T-helper 2 cell treated with Interferon-gamma antibody and Interleukin-4, amounts not matched to agents 5 μg/mL and 100 μg/mL, for 36 hours (primary cell): ENCODE results near the gene NADSYN1.

Experiments
- DNase-seq: peaks from one replicate; pipeline ENCODE4 v3.0.0; 2021; ENCODE audit warnings: low spot score
- H3K27ac Mint-ChIP-seq: one replicate; pipeline ENCODE4 v1.8.0; 2021; ENCODE audit warnings: mild to moderate bottlenecking, mixed read lengths
- H3K27me3 Mint-ChIP-seq: one replicate; pipeline ENCODE4 v1.8.0; 2021; ENCODE audit warnings: low read depth, mixed read lengths
- H3K36me3 Mint-ChIP-seq: one replicate; pipeline ENCODE4 v1.8.0; 2021; ENCODE audit warnings: low read depth, mixed read lengths
- H3K4me1 Mint-ChIP-seq: one replicate; pipeline ENCODE4 v1.8.0; 2021; ENCODE audit warnings: low read depth, mixed read lengths
- H3K4me3 Mint-ChIP-seq: one replicate; pipeline ENCODE4 v1.8.0; 2022; ENCODE audit warnings: mild to moderate bottlenecking, moderate library complexity, mixed read lengths
- H3K9me3 Mint-ChIP-seq: one replicate; pipeline ENCODE4 v1.8.0; 2021; ENCODE audit warnings: mixed read lengths

NADSYN1 gene

GRCh38 chr11:71463331-71464211 is 10.6 kb downstream of the NADSYN1 start:
- no peaks in the 10 kb centered on the region for H3K9me3 Mint-ChIP-seq
- H3K4me3 Mint-ChIP-seq = no peak overlapping the region
- no peaks in the 10 kb centered on the region for H3K27me3 Mint-ChIP-seq
- DNase-seq = no peak
- H3K27ac Mint-ChIP-seq = no peak overlapping the region
- peaks cover 58% of the 10 kb centered on the region for H3K36me3 Mint-ChIP-seq
- peaks cover 2% of the 10 kb centered on the region for H3K4me1 Mint-ChIP-seq

- Mint-ChIP-seq H3K36me3 (peaks cover 53% of the 10 kb centered on the region), H3K27ac (no peak overlapping the region)
These were observed 12.1 kb downstream of the NADSYN1 start for GRCh38 chr11:71465054-71465453.

GRCh38 chr11:71466358-71466757 is 13.4 kb downstream of the NADSYN1 start:
- no peaks in the 10 kb centered on the region for H3K9me3 Mint-ChIP-seq
- no peak overlapping the region for H3K4me3 Mint-ChIP-seq
- DNase-seq = no peak
- peaks cover 44% of the 10 kb centered on the region for H3K36me3 Mint-ChIP-seq
- no peak overlapping the region for H3K27ac Mint-ChIP-seq
- no peaks in the 10 kb centered on the region for H3K4me1 Mint-ChIP-seq
- H3K27me3 Mint-ChIP-seq = no peaks in the 10 kb centered on the region

More at GRCh38 chr11:71465054-71465453, 12.1 kb downstream of the NADSYN1 start:
- Mint-ChIP-seq H3K27me3 (no peaks in the 10 kb centered on the region), H3K4me3 (no peak overlapping the region), H3K4me1 (peaks cover 2% of the 10 kb centered on the region), H3K9me3 (no peaks in the 10 kb centered on the region)
- DNase-seq = no peak

- Mint-ChIP-seq H3K4me1 (no peaks in the 10 kb centered on the region), H3K36me3 (peaks cover 44% of the 10 kb centered on the region), H3K9me3 (no peaks in the 10 kb centered on the region), H3K27ac (no peak overlapping the region), H3K27me3 (no peaks in the 10 kb centered on the region), H3K4me3 (no peak overlapping the region)
- DNase-seq = no peak
These were observed 14.2 kb downstream of the NADSYN1 start for GRCh38 chr11:71467164-71467563.

- H3K27me3 Mint-ChIP-seq = no peaks in the 10 kb centered on the region
- H3K36me3 Mint-ChIP-seq = peaks cover 36% of the 10 kb centered on the region
- H3K9me3 Mint-ChIP-seq = no peaks in the 10 kb centered on the region
- H3K27ac Mint-ChIP-seq = no peak overlapping the region
- DNase-seq = no peak
- H3K4me1 Mint-ChIP-seq = no peaks in the 10 kb centered on the region
- no peak overlapping the region for H3K4me3 Mint-ChIP-seq
These were observed 17.9 kb downstream of the NADSYN1 start for GRCh38 chr11:71470946-71471345.

- peaks cover 33% of the 10 kb centered on the region for H3K36me3 Mint-ChIP-seq
- H3K27ac Mint-ChIP-seq = no peak overlapping the region
- H3K27me3 Mint-ChIP-seq = no peaks in the 10 kb centered on the region
- DNase-seq = no peak
- H3K4me1 Mint-ChIP-seq = no peaks in the 10 kb centered on the region
- H3K9me3 Mint-ChIP-seq = no peaks in the 10 kb centered on the region
- no peak overlapping the region for H3K4me3 Mint-ChIP-seq
These were observed 19.4 kb downstream of the NADSYN1 start for GRCh38 chr11:71472357-71472885.

GRCh38 chr11:71472941-71473792 is 20.2 kb downstream of the NADSYN1 start:
- no peaks in the 10 kb centered on the region for H3K27me3 Mint-ChIP-seq
- no peaks in the 10 kb centered on the region for H3K9me3 Mint-ChIP-seq
- no peak overlapping the region for H3K27ac Mint-ChIP-seq
- H3K36me3 Mint-ChIP-seq = peaks cover 32% of the 10 kb centered on the region
- no peak overlapping the region for H3K4me3 Mint-ChIP-seq
- H3K4me1 Mint-ChIP-seq = no peaks in the 10 kb centered on the region
- no peak for DNase-seq

- no peak overlapping the region for H3K27ac Mint-ChIP-seq
- no peaks in the 10 kb centered on the region for H3K27me3 Mint-ChIP-seq
- no peak for DNase-seq
- H3K9me3 Mint-ChIP-seq = no peaks in the 10 kb centered on the region
- H3K36me3 Mint-ChIP-seq = peaks cover 29% of the 10 kb centered on the region
- H3K4me1 Mint-ChIP-seq = no peaks in the 10 kb centered on the region
- H3K4me3 Mint-ChIP-seq = no peak overlapping the region
These were observed 20.7 kb downstream of the NADSYN1 start for GRCh38 chr11:71473793-71474080.

- H3K27me3 Mint-ChIP-seq = no peaks in the 10 kb centered on the region
- peaks cover 28% of the 10 kb centered on the region for H3K36me3 Mint-ChIP-seq
- H3K9me3 Mint-ChIP-seq = no peaks in the 10 kb centered on the region
- H3K4me1 Mint-ChIP-seq = no peaks in the 10 kb centered on the region
- no peak overlapping the region for H3K27ac Mint-ChIP-seq
- H3K4me3 Mint-ChIP-seq = no peak overlapping the region
- DNase-seq = no peak
These were observed 21.3 kb downstream of the NADSYN1 start for GRCh38 chr11:71474141-71474770.

- no peaks in the 10 kb centered on the region for H3K4me1 Mint-ChIP-seq
- H3K9me3 Mint-ChIP-seq = no peaks in the 10 kb centered on the region
- no peak overlapping the region for H3K4me3 Mint-ChIP-seq
- H3K36me3 Mint-ChIP-seq = peaks cover 32% of the 10 kb centered on the region
- DNase-seq = no peak
- H3K27ac Mint-ChIP-seq = no peak overlapping the region
- H3K27me3 Mint-ChIP-seq = no peaks in the 10 kb centered on the region
These were observed 21.9 kb downstream of the NADSYN1 start for GRCh38 chr11:71474771-71475483.

GRCh38 chr11:71476031-71476430 is 23.0 kb downstream of the NADSYN1 start:
- no peaks in the 10 kb centered on the region for H3K4me1 Mint-ChIP-seq
- peaks cover 32% of the 10 kb centered on the region for H3K36me3 Mint-ChIP-seq
- H3K9me3 Mint-ChIP-seq = no peaks in the 10 kb centered on the region
- DNase-seq = no peak
- H3K27me3 Mint-ChIP-seq = no peaks in the 10 kb centered on the region
- H3K4me3 Mint-ChIP-seq = no peak overlapping the region
- H3K27ac Mint-ChIP-seq = no peak overlapping the region

- Mint-ChIP-seq H3K27me3 (no peaks in the 10 kb centered on the region), H3K36me3 (peaks cover 34% of the 10 kb centered on the region), H3K4me1 (no peaks in the 10 kb centered on the region), H3K9me3 (no peaks in the 10 kb centered on the region), H3K4me3 (no peak overlapping the region), H3K27ac (no peak overlapping the region)
- no peak for DNase-seq
These were observed 24.1 kb downstream of the NADSYN1 start for GRCh38 chr11:71476926-71477640.
